ENCODE measurements around the gene NHLH1. TPM values are rescaled to one million over a fixed set of nuclear protein-coding genes. Genes with fewer than 3 reads are reported as not detected.
"Not testable (repeated sequence)": the region's sequence is repeated elsewhere in the genome, so short reads cannot be mapped to it uniquely, and the experiment has no call there.

Gene NHLH1
- total RNA-seq, 2 donors from 2014 or later, result 0.14 TPM; not detected in 1

- no peaks in the 10 kb centered on the region for H3K9me3 ChIP-seq
- H3K27ac ChIP-seq, result no peak overlapping the region
- H3K36me3 ChIP-seq, result no peaks in the 10 kb centered on the region
- H3K27me3 ChIP-seq (replicated peaks; ENCODE audit: insufficient read depth), result no peaks in the 10 kb centered on the region
- H3K4me1 ChIP-seq (ENCODE audit: control insufficient read depth in 1 of 2, low read depth in 2 of 2), result peaks cover 0 to 7% of the 10 kb centered on the region in 2 donors
- no peak for ATAC-seq (ENCODE audit: insufficient number of reproducible peaks, low FRiP score, low read depth)
- no peak for DNase-seq (ENCODE audit: low spot score)
- peak; percentile 69 for TF ChIP-seq CTCF (IDR thresholded peaks at IDR 0.05)
- no peak overlapping the region for H3K4me3 ChIP-seq
These were observed 9.8 kb downstream of the NHLH1 start for GRCh38 chr1:160376525-160377131.

DNA sequence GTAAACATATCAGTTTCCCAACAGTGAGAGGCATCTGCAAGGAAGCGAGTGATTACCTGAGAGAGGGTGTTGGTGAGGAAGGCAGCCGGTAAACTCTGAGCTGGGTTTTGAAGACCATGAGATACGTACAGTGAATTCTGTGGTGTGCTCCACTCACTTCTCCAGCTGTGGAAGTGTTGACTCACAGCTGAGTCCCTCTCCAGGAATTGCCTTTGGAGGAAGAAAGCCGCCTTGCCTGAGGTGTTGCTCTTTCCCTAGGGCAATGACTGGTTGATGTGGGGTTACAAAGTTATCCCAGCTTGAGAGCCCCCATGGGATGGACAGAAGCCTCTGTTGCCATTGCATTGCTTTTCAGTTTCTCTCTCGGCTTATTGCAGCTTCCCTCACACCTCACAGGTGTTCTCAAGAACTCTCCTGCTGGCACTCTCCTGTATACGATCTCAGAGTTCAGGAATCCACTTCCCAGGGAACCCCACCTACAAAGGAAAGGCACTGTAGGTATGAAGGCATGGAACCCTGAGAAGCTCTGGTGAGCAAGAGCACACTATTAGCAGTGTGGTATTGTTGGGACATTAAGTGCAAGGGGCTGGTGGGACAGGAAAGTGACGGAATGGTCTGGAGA, 10.8 kb downstream of the NHLH1 start:
- no peaks in the 10 kb centered on the region for H3K9me3 ChIP-seq
- H3K4me3 ChIP-seq, result no peak overlapping the region
- DNase-seq (ENCODE audit: low spot score) (no peak), ATAC-seq (ENCODE audit: insufficient number of reproducible peaks, low FRiP score, low read depth) (no peak)
- peaks cover 0 to 7% of the 10 kb centered on the region in 2 donors for H3K4me1 ChIP-seq (ENCODE audit: control insufficient read depth in 1 of 2, low read depth in 2 of 2)
- TF ChIP-seq CTCF (IDR thresholded peaks at IDR 0.05), result no peak
- no peak overlapping the region for H3K27ac ChIP-seq
- H3K27me3 ChIP-seq (replicated peaks; ENCODE audit: insufficient read depth), result no peaks in the 10 kb centered on the region
- H3K36me3 ChIP-seq, result no peaks in the 10 kb centered on the region

DNA sequence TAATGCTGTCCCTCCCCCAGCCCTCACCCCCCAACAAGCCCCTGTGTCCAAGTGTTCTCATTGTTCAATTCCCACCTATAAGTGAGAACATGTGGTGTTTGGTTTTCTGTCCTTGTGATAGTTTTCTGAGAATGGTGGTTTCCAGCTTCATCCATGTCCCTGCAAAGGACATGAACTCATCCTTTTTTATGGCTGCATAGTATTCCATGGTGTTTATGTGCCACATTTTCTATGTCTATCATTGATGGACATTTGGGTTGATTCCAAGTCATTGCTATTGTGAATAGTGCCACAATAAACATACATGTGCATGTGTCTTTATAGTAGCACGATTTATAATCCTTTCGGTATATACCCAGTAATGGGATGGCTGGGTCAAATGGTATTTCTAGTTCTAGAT, 17.9 kb downstream of the NHLH1 start:
- not testable (repeated sequence) for ATAC-seq (ENCODE audit: insufficient number of reproducible peaks, low FRiP score, low read depth); H3K4me1 ChIP-seq (ENCODE audit: control insufficient read depth in 1 of 2, low read depth in 2 of 2); DNase-seq (ENCODE audit: low spot score); H3K36me3 ChIP-seq; H3K27me3 ChIP-seq (replicated peaks; ENCODE audit: insufficient read depth); H3K4me3 ChIP-seq; H3K9me3 ChIP-seq; H3K27ac ChIP-seq

GRCh38 chr1:160388406-160388805, 21.5 kb downstream of the NHLH1 start:
- H3K4me3 ChIP-seq; H3K9me3 ChIP-seq; H3K27me3 ChIP-seq (replicated peaks; ENCODE audit: insufficient read depth); DNase-seq (ENCODE audit: low spot score); H3K4me1 ChIP-seq (ENCODE audit: control insufficient read depth in 1 of 2, low read depth in 2 of 2); ATAC-seq (ENCODE audit: insufficient number of reproducible peaks, low FRiP score, low read depth); H3K27ac ChIP-seq; H3K36me3 ChIP-seq: not testable (repeated sequence)

- Histone ChIP-seq H3K27ac (no peak overlapping the region), H3K4me1 (ENCODE audit: control insufficient read depth in 1 of 2, low read depth in 2 of 2) (no peaks in the 10 kb centered on the region), H3K36me3 (no peaks in the 10 kb centered on the region), H3K9me3 (no peaks in the 10 kb centered on the region), H3K4me3 (no peak overlapping the region), H3K27me3 (replicated peaks; ENCODE audit: insufficient read depth) (peaks cover 6% of the 10 kb centered on the region)
- TF ChIP-seq CTCF (IDR thresholded peaks at IDR 0.05), result no peak
- no peak for ATAC-seq (ENCODE audit: insufficient number of reproducible peaks, low FRiP score, low read depth)
- DNase-seq (ENCODE audit: low spot score), result no peak
These were observed 27.8 kb downstream of the NHLH1 start for GRCh38 chr1:160394673-160395072.

GRCh38 chr1:160397651-160398050, 30.8 kb downstream of the NHLH1 start:
- TF ChIP-seq CTCF (IDR thresholded peaks at IDR 0.05), result no peak
- Histone ChIP-seq H3K36me3 (no peaks in the 10 kb centered on the region), H3K4me1 (ENCODE audit: control insufficient read depth in 1 of 2, low read depth in 2 of 2) (peaks cover 6 to 13% of the 10 kb centered on the region in 2 donors), H3K4me3 (no peak overlapping the region), H3K27me3 (replicated peaks; ENCODE audit: insufficient read depth) (peaks cover 6% of the 10 kb centered on the region), H3K27ac (no peak overlapping the region), H3K9me3 (no peaks in the 10 kb centered on the region)
- ATAC-seq (ENCODE audit: insufficient number of reproducible peaks, low FRiP score, low read depth) (no peak), DNase-seq (ENCODE audit: low spot score) (no peak)
